Bronchial epithelial cell (primary cell): Measurements from ENCODE around the gene DNA2. TPM values are rescaled to one million over a fixed set of nuclear protein-coding genes. Genes with fewer than 3 reads are reported as not detected.
A peak's percentile ranks its signal among the peaks of the same experiment; 100 is the strongest.

Source experiments
- DNase-seq: peaks from one replicate; pipeline ENCODE4 v3.0.0-alpha.2; 2010; ENCODE audit warnings: low read depth
- FAIRE-seq: peaks from 2 replicates; lab custom pipeline; 2011; peaks lifted over from hg19 to GRCh38; lab: Jason Lieb, UNC
- H3K27me3 ChIP-seq: 2 replicates; pipeline ENCODE4 v1.5.1; 2011; ENCODE audit warnings: low read length; ENCODE audit not compliant: control insufficient read depth, insufficient read depth
- H3K36me3 ChIP-seq: 2 replicates; pipeline ENCODE4 v1.5.1; 2011; ENCODE audit warnings: low read length; ENCODE audit not compliant: control insufficient read depth, insufficient read depth
- H3K4me3 ChIP-seq: 2 replicates; pipeline ENCODE4 v1.5.1; 2011; ENCODE audit warnings: mild to moderate bottlenecking, low read depth, low read length, control low read depth
- CTCF ChIP-seq: IDR thresholded peaks from 2 replicates; pipeline ENCODE4 v1.5.1; 2011; ENCODE audit warnings: mild to moderate bottlenecking, moderate library complexity, low read length, control low read depth, inconsistent platforms; ENCODE audit not compliant: insufficient read depth, severe bottlenecking
- total RNA-seq: library from RNA; depleted of rRNA; stranded (reverse); fragments of >200 nt; gene quantifications from 2 replicates; pipeline ENCODE4 v1.2.1, GENCODE V29; 2014

Gene DNA2
- total RNA-seq, 1 donor from 2014 or later, result 3.4 TPM

DNA sequence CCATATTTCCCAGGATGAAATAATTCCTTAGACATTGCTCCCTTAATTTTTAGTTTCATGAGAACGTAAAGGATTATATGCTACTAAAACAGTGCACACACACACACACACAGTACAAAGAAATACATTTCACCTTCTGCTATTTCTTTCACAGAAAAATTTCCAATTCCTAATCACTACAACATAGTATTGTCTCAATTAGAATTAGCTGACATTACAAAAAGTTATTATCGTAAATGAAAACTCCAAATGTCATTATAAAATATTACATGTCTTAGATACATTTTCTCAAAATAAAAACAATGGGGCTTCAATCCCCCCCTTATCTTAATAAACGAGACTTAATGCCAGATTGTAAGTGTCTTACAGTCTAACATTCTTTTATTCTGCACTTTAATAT is 52.4 kb downstream of the DNA2 start:
- FAIRE-seq (no peak), DNase-seq (no peak)
- Histone ChIP-seq H3K27me3 (no peaks in the 10 kb centered on the region), H3K4me3 (no peak overlapping the region), H3K36me3 (no peaks in the 10 kb centered on the region)
- TF ChIP-seq CTCF, result no peak

- DNase-seq (no peak), FAIRE-seq (no peak)
- H3K4me3 ChIP-seq, result no peak overlapping the region
- TF ChIP-seq CTCF, result no peak
- H3K36me3 ChIP-seq, result no peaks in the 10 kb centered on the region
- H3K27me3 ChIP-seq, result no peaks in the 10 kb centered on the region
Measured at GRCh38 chr10:68408898-68409518, 62.8 kb downstream of the DNA2 start.

GRCh38 chr10:68406815-68407548 is 64.8 kb downstream of the DNA2 start, which contains the start of gene RUFY2:
TSS of gene RUFY2 (minus strand) at chr10:68407277. CDS start at chr10:68407189, 88 bp downstream.
- peak within 1 kb of the TSS; percentile 100 for H3K4me3 ChIP-seq
- H3K36me3 ChIP-seq, result no peaks in the 10 kb centered on the region
- no peaks in the 10 kb centered on the region for H3K27me3 ChIP-seq
- DNase-seq (peak; percentile 36), FAIRE-seq (no peak)
- peak; percentile 46 for TF ChIP-seq CTCF

GRCh38 chr10:68406111-68406814 is 65.5 kb downstream of the DNA2 start:
- peak; percentile 25 for DNase-seq
- no peaks in the 10 kb centered on the region for H3K27me3 ChIP-seq
- TF ChIP-seq CTCF, result no peak
- FAIRE-seq, result no peak
- H3K36me3 ChIP-seq, result peaks cover 1% of the 10 kb centered on the region
- peak overlapping the region; percentile 100 for H3K4me3 ChIP-seq

DNA sequence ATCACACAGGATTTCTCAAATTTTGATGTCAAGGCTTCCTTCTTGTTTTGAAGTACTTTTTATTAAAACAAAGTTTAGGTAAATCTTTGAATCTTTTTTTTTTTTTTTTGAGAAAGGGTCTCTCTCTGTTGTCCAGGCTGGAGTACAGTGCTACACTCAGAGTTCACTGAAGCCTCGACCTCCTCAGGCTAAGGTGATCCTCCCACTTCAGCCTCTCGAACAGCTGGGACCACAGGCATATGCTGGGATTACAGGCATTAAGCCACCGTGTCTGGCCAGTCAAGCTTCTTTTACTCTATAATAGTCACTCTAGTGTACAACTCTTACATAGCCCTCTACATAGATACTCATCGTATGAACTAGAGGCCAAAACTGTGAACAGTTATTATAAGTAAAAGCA is 68.1 kb downstream of the DNA2 start:
- FAIRE-seq, result no peak
- TF ChIP-seq CTCF, result no peak
- DNase-seq, result no peak
- Histone ChIP-seq H3K36me3 (peaks cover 1% of the 10 kb centered on the region), H3K27me3 (no peaks in the 10 kb centered on the region), H3K4me3 (no peak overlapping the region)
